CD14-positive monocyte (primary cell): ENCODE data around the gene CD74. TPM values are rescaled to one million over a fixed set of nuclear protein-coding genes. Genes with fewer than 3 reads are reported as not detected.

Source experiments
- DNase-seq, 3 donors: peaks; one replicate each; pipeline ENCODE4 v3.0.0-alpha.2; 2011 to 2022
- H2AFZ ChIP-seq: 2 replicates; pipeline ENCODE4 v1.6.0; 2012; ENCODE audit warnings: mild to moderate bottlenecking, low read depth, low read length, inconsistent platforms; ENCODE audit not compliant: insufficient read depth, poor library complexity, severe bottlenecking
- H3K27ac ChIP-seq, 2 donors: 1 replicate in 1 of 2; 2 replicates in 1 of 2; pipeline ENCODE4 v1.5.1; 2012 to 2013; ENCODE audit warnings: low read length in 2 of 2, control low read depth in 1 of 2, inconsistent platforms in 1 of 2, low read depth in 1 of 2, mild to moderate bottlenecking in 1 of 2
- H3K27me3 ChIP-seq, 2 donors: one replicate each; pipeline versions ENCODE4 v1.6.0 to v1.6.1; 2011 to 2013; ENCODE audit warnings: low read length in 2 of 2; ENCODE audit not compliant: control insufficient read depth in 2 of 2, insufficient read depth in 2 of 2
- H3K36me3 ChIP-seq, 2 donors: replicated peaks in 1 of 2; 1 replicate in 1 of 2; 2 replicates in 1 of 2; pipeline versions ENCODE4 v1.5.1 to v1.6.1; 2012 to 2013; ENCODE audit warnings: low read length in 2 of 2, control low read depth in 1 of 2, inconsistent platforms in 1 of 2, mild to moderate bottlenecking in 1 of 2; ENCODE audit not compliant: insufficient read depth in 2 of 2, control insufficient read depth in 1 of 2
- H3K4me1 ChIP-seq, 2 donors: 1 replicate in 1 of 2; 2 replicates in 1 of 2; pipeline versions ENCODE4 v1.5.1 to v1.6.1; 2012 to 2013; ENCODE audit warnings: low read length in 2 of 2, control low read depth in 1 of 2, inconsistent platforms in 1 of 2, mild to moderate bottlenecking in 1 of 2, moderate library complexity in 1 of 2; ENCODE audit not compliant: insufficient read depth in 2 of 2, control insufficient read depth in 1 of 2
- H3K4me2 ChIP-seq: replicated peaks from 2 replicates; pipeline ENCODE3; 2012; ENCODE audit warnings: low read length, moderate library complexity, mild to moderate bottlenecking; ENCODE audit not compliant: poor library complexity, severe bottlenecking; ENCODE audit errors: extremely low read depth
- H3K4me3 ChIP-seq, 3 experiments: fragments of 200-600 bp in 1 of 3; sonication (generic) in 1 of 3; replicated peaks in 1 of 3; 1 replicate in 2 of 3; 2 replicates in 1 of 3; pipeline ENCODE4 v1.5.1; 2011 to 2013; ENCODE audit warnings: low read length in 3 of 3, mild to moderate bottlenecking in 3 of 3, control low read depth in 2 of 3, low read depth in 2 of 3, inconsistent platforms in 1 of 3, moderate library complexity in 1 of 3
- H3K79me2 ChIP-seq: 2 replicates; pipeline ENCODE4 v1.6.0; 2012; ENCODE audit warnings: mild to moderate bottlenecking, control low read depth, inconsistent platforms, low read length, moderate library complexity; ENCODE audit not compliant: insufficient read depth
- H3K9ac ChIP-seq: 2 replicates; pipeline ENCODE4 v1.6.0; 2017; ENCODE audit warnings: low read length, mild to moderate bottlenecking; ENCODE audit not compliant: insufficient read depth, poor library complexity, severe bottlenecking
- H3K9me3 ChIP-seq, 2 donors: replicated peaks in 1 of 2; 1 replicate in 1 of 2; 2 replicates in 1 of 2; pipeline versions ENCODE4 v1.5.1 to v1.6.1; 2012 to 2013; ENCODE audit warnings: low read length in 2 of 2, control low read depth in 1 of 2; ENCODE audit not compliant: control insufficient read depth in 1 of 2, insufficient read depth in 1 of 2
- H4K20me1 ChIP-seq: 2 replicates; pipeline ENCODE4 v1.6.0; 2012; ENCODE audit warnings: mild to moderate bottlenecking, low read length, control low read depth, moderate library complexity; ENCODE audit not compliant: insufficient read depth
- H3K27ac Mint-ChIP-seq, 7 donors: one replicate each; pipeline ENCODE4 v1.8.0; 2020; ENCODE audit warnings: mild to moderate bottlenecking in 7 of 7, mixed read lengths in 7 of 7, moderate library complexity in 6 of 7, inconsistent platforms in 2 of 7
- H3K27me3 Mint-ChIP-seq, 3 donors: one replicate each; pipeline ENCODE4 v1.8.0; 2021 to 2022; ENCODE audit warnings: low read depth in 3 of 3, mild to moderate bottlenecking in 3 of 3, mixed read lengths in 3 of 3, moderate library complexity in 3 of 3, inconsistent platforms in 1 of 3
- H3K36me3 Mint-ChIP-seq, 2 donors: one replicate each; pipeline ENCODE4 v1.8.0; 2020; ENCODE audit warnings: mixed read lengths in 2 of 2, inconsistent platforms in 1 of 2, mild to moderate bottlenecking in 1 of 2
- H3K4me1 Mint-ChIP-seq: one replicate; pipeline ENCODE4 v1.8.0; 2020; ENCODE audit warnings: mild to moderate bottlenecking, mixed read lengths
- H3K4me3 Mint-ChIP-seq, 2 donors: one replicate each; pipeline ENCODE4 v1.8.0; 2020; ENCODE audit warnings: mild to moderate bottlenecking in 2 of 2, mixed read lengths in 2 of 2, moderate library complexity in 1 of 2
- H3K9me3 Mint-ChIP-seq, 7 donors: one replicate each; pipeline ENCODE4 v1.8.0; 2020 to 2022; ENCODE audit warnings: mixed read lengths in 7 of 7, mild to moderate bottlenecking in 6 of 7, moderate library complexity in 6 of 7, inconsistent platforms in 2 of 7
- WGBS: methylation state at CpG from one replicate; pipeline ENCODE4 v1.1.5; 2013; ENCODE audit warnings: missing lambda C conversion rate; ENCODE audit not compliant: insufficient coverage; 5-methylcytosine and 5-hydroxymethylcytosine counted together
- intact Hi-C, 2 donors: fragments of 100-400 bp; cut with micrococcal nuclease; formaldehyde crosslinking; loops; one replicate each; pipeline versions ENCODE4 v1.15.0 to v1.15.1; 2023
- polyA plus RNA-seq, 3 donors: library from polyadenylated mRNA; depleted of rRNA in 1 of 3; unstranded in 2 of 3; stranded (reverse) in 1 of 3; fragments of 300-500 nt in 2 of 3; fragments of >200 nt in 1 of 3; fragmentation: Illumina TruSeq in 2 of 3; gene quantifications; 1 replicate in 2 of 3; 2 replicates in 1 of 3; pipeline ENCODE4 v1.2.3, GENCODE V29; 2012 to 2021
- TF ChIP-seq, protein P1 (sequence below): fragments of 200-600 bp; IDR thresholded peaks from one replicate; pipeline ENCODE4 v1.8.0; 2022; ENCODE audit warnings: antibody characterized with exemption, mild to moderate bottlenecking

The CD74 gene
- polyA plus RNA-seq, 3 donors = 3,498 to 7,550 (median 4,939) TPM

GRCh38 chr5:150355791-150356190, 56.9 kb downstream of the CD74 start:
- H3K4me1 ChIP-seq = peaks cover 41 to 46% of the 10 kb centered on the region in 2 donors
- no peak overlapping the region for H3K4me2 ChIP-seq
- TF ChIP-seq, protein P1, sequence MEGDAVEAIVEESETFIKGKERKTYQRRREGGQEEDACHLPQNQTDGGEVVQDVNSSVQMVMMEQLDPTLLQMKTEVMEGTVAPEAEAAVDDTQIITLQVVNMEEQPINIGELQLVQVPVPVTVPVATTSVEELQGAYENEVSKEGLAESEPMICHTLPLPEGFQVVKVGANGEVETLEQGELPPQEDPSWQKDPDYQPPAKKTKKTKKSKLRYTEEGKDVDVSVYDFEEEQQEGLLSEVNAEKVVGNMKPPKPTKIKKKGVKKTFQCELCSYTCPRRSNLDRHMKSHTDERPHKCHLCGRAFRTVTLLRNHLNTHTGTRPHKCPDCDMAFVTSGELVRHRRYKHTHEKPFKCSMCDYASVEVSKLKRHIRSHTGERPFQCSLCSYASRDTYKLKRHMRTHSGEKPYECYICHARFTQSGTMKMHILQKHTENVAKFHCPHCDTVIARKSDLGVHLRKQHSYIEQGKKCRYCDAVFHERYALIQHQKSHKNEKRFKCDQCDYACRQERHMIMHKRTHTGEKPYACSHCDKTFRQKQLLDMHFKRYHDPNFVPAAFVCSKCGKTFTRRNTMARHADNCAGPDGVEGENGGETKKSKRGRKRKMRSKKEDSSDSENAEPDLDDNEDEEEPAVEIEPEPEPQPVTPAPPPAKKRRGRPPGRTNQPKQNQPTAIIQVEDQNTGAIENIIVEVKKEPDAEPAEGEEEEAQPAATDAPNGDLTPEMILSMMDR = no peak
- H3K4me1 Mint-ChIP-seq = peaks cover 54% of the 10 kb centered on the region
- no peak overlapping the region for H2AFZ ChIP-seq
- H3K9me3 ChIP-seq = no peaks in the 10 kb centered on the region
- H3K27me3 ChIP-seq = no peaks in the 10 kb centered on the region
- no peak for DNase-seq
- H4K20me1 ChIP-seq = peaks cover 10% of the 10 kb centered on the region
- peaks cover 30% of the 10 kb centered on the region for H3K79me2 ChIP-seq
- no CpG with 5 or more reads among the region's 2 CpGs for WGBS
- no peaks in the 10 kb centered on the region for H3K9me3 Mint-ChIP-seq
- H3K36me3 Mint-ChIP-seq = peaks cover 8 to 11% of the 10 kb centered on the region in 2 donors
- intact Hi-C loops = no loop called here
- H3K27ac Mint-ChIP-seq = no peak overlapping the region
- no peak overlapping the region for H3K4me3 Mint-ChIP-seq
- no peak overlapping the region for H3K4me3 ChIP-seq
- H3K27me3 Mint-ChIP-seq = peaks cover 1 to 6% (median 3%) of the 10 kb centered on the region in 3 donors
- H3K9ac ChIP-seq = no peak overlapping the region
- H3K36me3 ChIP-seq = peaks cover 0 to 10% of the 10 kb centered on the region in 2 donors
- H3K27ac ChIP-seq = no peak overlapping the region

DNA sequence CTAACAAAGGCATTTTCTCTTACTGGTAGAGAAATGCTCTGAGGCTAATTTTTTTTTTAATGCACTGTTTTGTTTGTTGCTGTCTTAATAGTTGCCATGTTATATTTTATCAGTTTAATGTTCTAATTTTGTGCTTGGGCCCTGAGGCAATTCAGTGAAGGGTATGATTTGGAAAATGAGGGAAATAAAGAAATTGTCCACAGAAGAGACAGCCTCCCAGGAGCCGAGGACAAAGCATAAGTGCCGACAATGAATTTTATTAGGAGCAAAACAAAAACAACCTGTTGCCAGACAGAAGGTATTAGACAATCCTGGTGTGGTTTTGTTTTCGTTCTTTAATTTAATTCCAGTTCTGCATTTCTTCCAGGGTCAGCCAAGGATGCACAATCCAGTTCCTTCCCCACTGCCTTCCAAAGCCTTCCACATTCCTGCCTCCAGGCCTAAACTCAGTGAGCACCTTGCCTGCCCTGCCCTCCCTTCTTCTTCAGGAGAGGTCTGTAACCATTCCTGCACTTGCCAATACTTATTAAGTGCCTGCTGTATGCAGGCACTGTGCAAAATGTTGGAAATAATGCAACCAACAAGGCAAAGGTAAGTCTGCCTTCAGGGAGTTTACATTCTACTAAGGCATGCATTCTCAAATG, 59.6 kb downstream of the CD74 start:
- H3K27ac ChIP-seq = no peak overlapping the region
- H3K27me3 ChIP-seq = no peaks in the 10 kb centered on the region
- peak overlapping the region; percentile 16 for H3K4me2 ChIP-seq
- H3K36me3 Mint-ChIP-seq = no peaks in the 10 kb centered on the region
- no peaks in the 10 kb centered on the region for H3K9me3 Mint-ChIP-seq
- H3K4me3 Mint-ChIP-seq = no peak overlapping the region
- peak overlapping the region in 1 of 7 donors; percentile 12 for H3K27ac Mint-ChIP-seq
- H3K4me1 ChIP-seq = peaks cover 40 to 45% of the 10 kb centered on the region in 2 donors
- 80% methylated on average over 1 of the region's 3 CpGs for WGBS
- H3K36me3 ChIP-seq = no peaks in the 10 kb centered on the region
- no peak overlapping the region for H2AFZ ChIP-seq
- TF ChIP-seq, protein P1 = no peak
- H3K9me3 ChIP-seq = no peaks in the 10 kb centered on the region
- no peaks in the 10 kb centered on the region for H4K20me1 ChIP-seq
- H3K4me3 ChIP-seq = no peak overlapping the region
- H3K9ac ChIP-seq = no peak overlapping the region
- DNase-seq = no peak
- intact Hi-C loops = no loop called here
- H3K79me2 ChIP-seq = peaks cover 6% of the 10 kb centered on the region
- peaks cover 44% of the 10 kb centered on the region for H3K4me1 Mint-ChIP-seq
- H3K27me3 Mint-ChIP-seq = peaks cover 1 to 8% (median 4%) of the 10 kb centered on the region in 3 donors
